Thoracic aorta (tissue), 2 donors: ENCODE results near the gene FCHO1. TPM values are rescaled to one million over a fixed set of nuclear protein-coding genes. Genes with fewer than 3 reads are reported as not detected.

Experiments used
- ATAC-seq: fragments of 150-250 bp; one replicate; pipeline ENCODE4 v1.8.0; 2017; ENCODE audit warnings: low read depth; ENCODE audit not compliant: insufficient number of reproducible peaks, low FRiP score
- DNase-seq: peaks from one replicate; pipeline ENCODE4 v3.0.0-alpha.2; 2020; ENCODE audit warnings: low spot score
- H3K27ac ChIP-seq, 2 donors: fragments of 200-600 bp; sonication (generic); 1 replicate in 1 of 2; 2 replicates in 1 of 2; pipeline ENCODE4 v1.5.1; 2016; ENCODE audit warnings: mild to moderate bottlenecking in 2 of 2, moderate library complexity in 2 of 2
- H3K27me3 ChIP-seq: fragments of 200-600 bp; sonication (generic); replicated peaks from 2 replicates; pipeline ENCODE4 v1.6.0; 2016; ENCODE audit warnings: mild to moderate bottlenecking; ENCODE audit not compliant: insufficient read depth
- H3K36me3 ChIP-seq: fragments of 200-600 bp; sonication (generic); one replicate; pipeline ENCODE4 v1.5.1; 2016
- H3K4me1 ChIP-seq, 2 donors: fragments of 200-600 bp; sonication (generic); 1 replicate in 1 of 2; 2 replicates in 1 of 2; pipeline versions ENCODE4 v1.5.1 to v1.6.0; 2016; ENCODE audit warnings: low read depth in 2 of 2, mild to moderate bottlenecking in 1 of 2; ENCODE audit not compliant: control insufficient read depth in 1 of 2
- H3K4me3 ChIP-seq: fragments of 200-600 bp; sonication (generic); 2 replicates; pipeline ENCODE4 v1.5.1; 2016; ENCODE audit warnings: mild to moderate bottlenecking
- H3K9me3 ChIP-seq: fragments of 200-600 bp; sonication (generic); 2 replicates; pipeline ENCODE4 v1.5.1; 2016
- CTCF ChIP-seq: fragments of 200-600 bp; sonication (generic); IDR thresholded peaks from one replicate; pipeline ENCODE4 v1.5.1; 2019; ENCODE audit warnings: antibody characterized with exemption
- total RNA-seq, 2 donors: library from RNA; depleted of rRNA; stranded (reverse); fragments of >200 nt; gene quantifications; one replicate each; pipeline versions ENCODE4 v1.1.0 to v1.2.3, GENCODE V29; 2016

The FCHO1 gene
- total RNA-seq, 2 donors from 2014 or later, result 8.5 to 8.9 TPM

GRCh38 chr19:17726964-17727773, 24.1 kb upstream of the FCHO1 start:
- Histone ChIP-seq H3K36me3 (peaks cover 65% of the 10 kb centered on the region), H3K27ac (no peak overlapping the region), H3K4me1 (peaks cover 3% of the 10 kb centered on the region in 2 donors), H3K4me3 (no peak overlapping the region), H3K27me3 (no peaks in the 10 kb centered on the region), H3K9me3 (no peaks in the 10 kb centered on the region)
- ATAC-seq (no peak), DNase-seq (no peak)
- TF ChIP-seq CTCF, result no peak

- H3K36me3 ChIP-seq, result peaks cover 71% of the 10 kb centered on the region
- no peak for TF ChIP-seq CTCF
- ATAC-seq, result no peak
Observed at GRCh38 chr19:17727843-17728242, 23.4 kb upstream of the FCHO1 start.

GRCh38 chr19:17733127-17733526, 18.1 kb upstream of the FCHO1 start:
- no peaks in the 10 kb centered on the region for H3K4me1 ChIP-seq
- H3K36me3 ChIP-seq, result peaks cover 53% of the 10 kb centered on the region
- no peaks in the 10 kb centered on the region for H3K9me3 ChIP-seq
- H3K27me3 ChIP-seq, result no peaks in the 10 kb centered on the region
- no peak for TF ChIP-seq CTCF
- no peak overlapping the region for H3K4me3 ChIP-seq
- ATAC-seq (no peak), DNase-seq (no peak)
- no peak overlapping the region for H3K27ac ChIP-seq

More at GRCh38 chr19:17727843-17728242, 23.4 kb upstream of the FCHO1 start:
- no peaks in the 10 kb centered on the region for H3K27me3 ChIP-seq
- no peak overlapping the region for H3K27ac ChIP-seq
- DNase-seq, result no peak
- H3K4me3 ChIP-seq, result no peak overlapping the region
- H3K4me1 ChIP-seq, result no peaks in the 10 kb centered on the region
- H3K9me3 ChIP-seq, result no peaks in the 10 kb centered on the region

GRCh38 chr19:17734146-17734545, 17.1 kb upstream of the FCHO1 start:
- H3K4me3 ChIP-seq, result no peak overlapping the region
- H3K27ac ChIP-seq, result no peak overlapping the region
- no peaks in the 10 kb centered on the region for H3K4me1 ChIP-seq
- peaks cover 46% of the 10 kb centered on the region for H3K36me3 ChIP-seq
- no peak for ATAC-seq
- no peaks in the 10 kb centered on the region for H3K9me3 ChIP-seq
- H3K27me3 ChIP-seq, result no peaks in the 10 kb centered on the region
- TF ChIP-seq CTCF, result no peak
- no peak for DNase-seq

GRCh38 chr19:17735410-17735809, 15.9 kb upstream of the FCHO1 start:
- Histone ChIP-seq H3K27ac (no peak overlapping the region), H3K36me3 (peaks cover 41% of the 10 kb centered on the region)
- TF ChIP-seq CTCF, result no peak

More at GRCh38 chr19:17735410-17735809, 15.9 kb upstream of the FCHO1 start:
- Histone ChIP-seq H3K27me3 (no peaks in the 10 kb centered on the region), H3K9me3 (no peaks in the 10 kb centered on the region), H3K4me3 (no peak overlapping the region), H3K4me1 (no peaks in the 10 kb centered on the region)
- DNase-seq (no peak), ATAC-seq (no peak)
